H1 (cell line): ENCODE measurements around the gene MAST2. TPM values are rescaled to one million over a fixed set of nuclear protein-coding genes. Genes with fewer than 3 reads are reported as not detected.

Source experiments
- CHD2 ChIP-seq: IDR thresholded peaks from 2 replicates; pipeline ENCODE4 v1.6.1; 2012; ENCODE audit warnings: low read length, improper control_type of control experiment
- CHD7 ChIP-seq: fragments of 300-600 bp; sonication (generic); IDR thresholded peaks from 2 replicates; pipeline ENCODE4 v1.7.1; 2012; ENCODE audit warnings: low read length, moderate library complexity, mild to moderate bottlenecking, inconsistent platforms; ENCODE audit not compliant: insufficient replicate concordance
- EGR1 ChIP-seq: IDR thresholded peaks from 2 replicates; pipeline ENCODE4 v1.6.1; 2011; ENCODE audit warnings: low read depth, low read length, borderline replicate concordance
- EP300 ChIP-seq, 2 experiments: IDR thresholded peaks; 1 replicate in 1 of 2; 2 replicates in 1 of 2; pipeline ENCODE4 v1.6.1; 2011 to 2012; ENCODE audit warnings: low read depth in 2 of 2, low read length in 2 of 2, mild to moderate bottlenecking in 2 of 2, borderline replicate concordance in 1 of 2, inconsistent platforms in 1 of 2, moderate library complexity in 1 of 2
- JUN ChIP-seq: IDR thresholded peaks from 2 replicates; pipeline ENCODE4 v1.6.1; 2011; ENCODE audit warnings: low read depth, mild to moderate bottlenecking, improper control_type of control experiment, low read length
- JUND ChIP-seq: IDR thresholded peaks from 2 replicates; pipeline ENCODE4 v1.6.1; 2011; ENCODE audit warnings: mild to moderate bottlenecking, improper control_type of control experiment, low read length
- MAX ChIP-seq: IDR thresholded peaks from 2 replicates; pipeline ENCODE4 v1.6.1; 2012; ENCODE audit warnings: inconsistent platforms
- NANOG ChIP-seq: IDR thresholded peaks from 2 replicates; pipeline ENCODE4 v1.6.1; 2011; ENCODE audit warnings: low read length, low read depth, mild to moderate bottlenecking, inconsistent platforms; ENCODE audit not compliant: insufficient read depth, poor library complexity, severe bottlenecking
- RAD21 ChIP-seq, 2 experiments: IDR thresholded peaks in 1 of 2; conservative IDR thresholded peaks in 1 of 2; 2 replicates each; pipeline ENCODE4 v1.6.1; 2011; ENCODE audit warnings: low read depth in 2 of 2, low read length in 2 of 2, improper control_type of control experiment in 1 of 2, inconsistent platforms in 1 of 2, mild to moderate bottlenecking in 1 of 2, moderate library complexity in 1 of 2
- TAF1 ChIP-seq: IDR thresholded peaks from 2 replicates; pipeline ENCODE4 v1.6.1; 2011; ENCODE audit warnings: mild to moderate bottlenecking, low read depth, low read length
- TCF12 ChIP-seq: IDR thresholded peaks from 2 replicates; pipeline ENCODE4 v1.6.1; 2011; ENCODE audit warnings: low read depth, mild to moderate bottlenecking, low read length
- YY1 ChIP-seq: IDR thresholded peaks from 2 replicates; pipeline ENCODE4 v1.6.1; 2011; ENCODE audit warnings: low read depth, mild to moderate bottlenecking, low read length
- polyA plus RNA-seq, 7 experiments: library from polyadenylated mRNA; depleted of rRNA in 3 of 7; stranded (reverse) in 5 of 7; unstranded in 2 of 7; fragments of >200 nt in 5 of 7; fragments of 200-250 nt in 2 of 7; gene quantifications; 1 replicate in 5 of 7; 2 replicates in 1 of 7; 4 replicates in 1 of 7; pipeline versions ENCODE4 v1.2.1 to v1.2.3, GENCODE V29; 2011 to 2013; ENCODE audit warnings: missing spikeins in 2 of 7, mixed read lengths in 2 of 7
- total RNA-seq: library from RNA; stranded (reverse); fragmentation: NEBNext Ultra II Directional; extraction: Animal tissue kit (Norgen Biotek cat#: 25700); gene quantifications from 2 replicates; pipeline ENCODE4 v1.2.1, GENCODE V29; 2021

Gene MAST2
- total and polyA plus RNA-seq, 2 of the 8 experiments (the other 6 are each of a cell fraction or from before 2014, with no cell fraction given), result 20.5 to 35.4 TPM

GRCh38 chr1:45906883-45907282 is 103.5 kb downstream of the MAST2 start (continued):
- no peak for TF ChIP-seq CHD7
- no peak for TF ChIP-seq CHD2
- TF ChIP-seq JUN, result no peak
- no peak for TF ChIP-seq EP300 (IDR thresholded peaks at IDR 0.05; ENCODE audit: borderline replicate concordance in 1 of 2, low read depth in 2 of 2, low read length in 2 of 2)
- no peak for TF ChIP-seq MAX
- TF ChIP-seq TCF12, result no peak
- TF ChIP-seq YY1, result no peak
- no peak for TF ChIP-seq JUND
- TF ChIP-seq TAF1, result no peak
- TF ChIP-seq EGR1, result no peak
- no peak for TF ChIP-seq NANOG
- no peak for TF ChIP-seq RAD21 (IDR thresholded peaks at IDR 0.05 in 1 of 2, conservative IDR thresholded peaks at IDR 0.05 in 1 of 2; ENCODE audit: low read depth in 2 of 2, low read length in 2 of 2)
